Caco-2 (cell line): ENCODE measurements around the gene CDCP2. TPM values are rescaled to one million over a fixed set of nuclear protein-coding genes. Genes with fewer than 3 reads are reported as not detected.

ENCODE experiments used
- BruUV-seq: library from RNA; stranded (reverse); fragments of 400-500 nt; replicated peaks from 2 replicates; lab custom pipeline; 2021; lab: Mats Ljungman, UMichigan
- CTCF ChIA-PET: fragments of 300-600 bp; sonication (Branson Sonifier 250); formaldehyde crosslinking; loops from one replicate; lab custom pipeline; 2022; ENCODE audit warnings: antibody characterized with exemption; lab: Charles Lee
- POLR2A ChIA-PET: fragments of 300-600 bp; sonication (Branson Sonifier 250); formaldehyde crosslinking; loops from one replicate; lab custom pipeline; 2022; ENCODE audit warnings: antibody characterized with exemption; lab: Charles Lee
- DNase-seq, 2 experiments: peaks; one replicate each; pipeline versions ENCODE4 v3.0.0 to v3.0.0-alpha.2; 2020 to 2022
- H3K27me3 ChIP-seq: replicated peaks from 2 replicates; pipeline ENCODE4 v1.6.0; 2011; ENCODE audit warnings: low read length; ENCODE audit not compliant: control insufficient read depth, insufficient read depth
- H3K36me3 ChIP-seq: 2 replicates; pipeline ENCODE4 v1.5.1; 2011; ENCODE audit warnings: low read length; ENCODE audit not compliant: control insufficient read depth, insufficient read depth
- H3K4me1 ChIP-seq: fragments of 250-450 bp; sonication (Bioruptor Pico); 2 replicates; pipeline ENCODE4 v1.5.1; 2020; ENCODE audit warnings: mild to moderate bottlenecking
- H3K4me3 ChIP-seq: 2 replicates; pipeline ENCODE4 v1.5.1; 2011; ENCODE audit warnings: low read depth, mild to moderate bottlenecking, control low read depth, low read length
- H3K9me3 ChIP-seq: fragments of 250-450 bp; sonication (Bioruptor Pico); 2 replicates; pipeline ENCODE4 v1.5.1; 2020; ENCODE audit warnings: mild to moderate bottlenecking, moderate library complexity
- H3K27ac Mint-ChIP-seq: one replicate; pipeline ENCODE4 v1.8.0; 2022; ENCODE audit warnings: mixed read lengths; ENCODE audit not compliant: unreplicated experiment
- H3K27me3 Mint-ChIP-seq: one replicate; pipeline ENCODE4 v1.8.0; 2022; ENCODE audit warnings: mixed read lengths; ENCODE audit not compliant: insufficient read depth, unreplicated experiment
- H3K36me3 Mint-ChIP-seq: one replicate; pipeline ENCODE4 v1.8.0; 2022; ENCODE audit warnings: mild to moderate bottlenecking, mixed read lengths; ENCODE audit not compliant: insufficient read depth, unreplicated experiment
- H3K4me1 Mint-ChIP-seq: one replicate; pipeline ENCODE4 v1.8.0; 2022; ENCODE audit warnings: low read depth, mixed read lengths; ENCODE audit not compliant: unreplicated experiment
- H3K4me3 Mint-ChIP-seq: one replicate; pipeline ENCODE4 v1.8.0; 2022; ENCODE audit warnings: mild to moderate bottlenecking, moderate library complexity, mixed read lengths; ENCODE audit not compliant: unreplicated experiment
- H3K9me3 Mint-ChIP-seq: one replicate; pipeline ENCODE4 v1.8.0; 2022; ENCODE audit warnings: mixed read lengths; ENCODE audit not compliant: unreplicated experiment
- intact Hi-C: fragments of 100-400 bp; cut with micrococcal nuclease; formaldehyde crosslinking; loops from one replicate; pipeline ENCODE4 v1.10.0; 2022; ENCODE audit not compliant: unreplicated experiment
- total RNA-seq: library from RNA; stranded (reverse); gene quantifications from 2 replicates; pipeline ENCODE4 v1.2.3, GENCODE V29; 2022
- TF ChIP-seq, protein P1 (sequence below), 2 experiments: fragments of 200-600 bp in 1 of 2; IDR thresholded peaks; 1 replicate in 1 of 2; 2 replicates in 1 of 2; pipeline versions ENCODE4 v1.5.1 to v1.8.0; 2011 to 2022; ENCODE audit warnings: antibody characterized with exemption in 1 of 2, control low read depth in 1 of 2, inconsistent platforms in 1 of 2, low read depth in 1 of 2, low read length in 1 of 2, mild to moderate bottlenecking in 1 of 2, moderate library complexity in 1 of 2; ENCODE audit not compliant: insufficient read depth in 1 of 2, severe bottlenecking in 1 of 2, unreplicated experiment in 1 of 2

The CDCP2 gene
- total RNA-seq, 1 experiment from 2014 or later = not detected

DNA sequence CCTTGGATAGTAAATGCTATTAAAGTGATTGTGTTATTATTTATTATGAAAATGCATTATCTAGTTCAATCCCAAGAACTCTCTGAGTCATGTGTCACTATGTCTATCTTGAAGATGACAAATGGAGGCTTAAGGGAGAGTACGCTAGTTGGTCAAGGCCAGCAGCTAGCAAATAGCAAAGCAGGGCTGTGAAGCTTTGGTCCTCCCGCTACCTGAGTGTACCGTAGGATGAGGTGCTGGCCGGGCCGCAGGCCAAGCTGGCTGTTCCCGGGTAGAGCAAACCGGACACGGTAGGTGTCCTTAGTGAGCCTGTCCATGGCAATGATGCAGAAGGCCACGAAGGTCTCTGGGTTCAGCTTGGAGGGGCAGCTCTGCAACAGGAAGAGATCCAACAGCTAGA lies 37.7 kb upstream of the CDCP2 start:
- H3K4me1 ChIP-seq = no peaks in the 10 kb centered on the region
- Mint-ChIP-seq H3K27me3 (no peaks in the 10 kb centered on the region), H3K27ac (no peak overlapping the region), H3K36me3 (no peaks in the 10 kb centered on the region), H3K9me3 (no peaks in the 10 kb centered on the region), H3K4me1 (no peaks in the 10 kb centered on the region), H3K4me3 (no peak overlapping the region)
- H3K36me3 ChIP-seq = no peaks in the 10 kb centered on the region
- no peaks in the 10 kb centered on the region for H3K27me3 ChIP-seq
- no TSS peak for BruUV-seq
- CTCF ChIA-PET = no interaction called here
- no peak overlapping the region for H3K4me3 ChIP-seq
- intact Hi-C loops = no loop called here
- no peaks in the 10 kb centered on the region for H3K9me3 ChIP-seq
- no peak for DNase-seq
- POLR2A ChIA-PET = no interaction called here
- TF ChIP-seq, protein P1, sequence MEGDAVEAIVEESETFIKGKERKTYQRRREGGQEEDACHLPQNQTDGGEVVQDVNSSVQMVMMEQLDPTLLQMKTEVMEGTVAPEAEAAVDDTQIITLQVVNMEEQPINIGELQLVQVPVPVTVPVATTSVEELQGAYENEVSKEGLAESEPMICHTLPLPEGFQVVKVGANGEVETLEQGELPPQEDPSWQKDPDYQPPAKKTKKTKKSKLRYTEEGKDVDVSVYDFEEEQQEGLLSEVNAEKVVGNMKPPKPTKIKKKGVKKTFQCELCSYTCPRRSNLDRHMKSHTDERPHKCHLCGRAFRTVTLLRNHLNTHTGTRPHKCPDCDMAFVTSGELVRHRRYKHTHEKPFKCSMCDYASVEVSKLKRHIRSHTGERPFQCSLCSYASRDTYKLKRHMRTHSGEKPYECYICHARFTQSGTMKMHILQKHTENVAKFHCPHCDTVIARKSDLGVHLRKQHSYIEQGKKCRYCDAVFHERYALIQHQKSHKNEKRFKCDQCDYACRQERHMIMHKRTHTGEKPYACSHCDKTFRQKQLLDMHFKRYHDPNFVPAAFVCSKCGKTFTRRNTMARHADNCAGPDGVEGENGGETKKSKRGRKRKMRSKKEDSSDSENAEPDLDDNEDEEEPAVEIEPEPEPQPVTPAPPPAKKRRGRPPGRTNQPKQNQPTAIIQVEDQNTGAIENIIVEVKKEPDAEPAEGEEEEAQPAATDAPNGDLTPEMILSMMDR (IDR thresholded peaks at IDR 0.05; ENCODE audit: insufficient read depth in 1 of 2, low read depth in 1 of 2, low read length in 1 of 2, severe bottlenecking in 1 of 2, unreplicated experiment in 1 of 2) = no peak

DNA sequence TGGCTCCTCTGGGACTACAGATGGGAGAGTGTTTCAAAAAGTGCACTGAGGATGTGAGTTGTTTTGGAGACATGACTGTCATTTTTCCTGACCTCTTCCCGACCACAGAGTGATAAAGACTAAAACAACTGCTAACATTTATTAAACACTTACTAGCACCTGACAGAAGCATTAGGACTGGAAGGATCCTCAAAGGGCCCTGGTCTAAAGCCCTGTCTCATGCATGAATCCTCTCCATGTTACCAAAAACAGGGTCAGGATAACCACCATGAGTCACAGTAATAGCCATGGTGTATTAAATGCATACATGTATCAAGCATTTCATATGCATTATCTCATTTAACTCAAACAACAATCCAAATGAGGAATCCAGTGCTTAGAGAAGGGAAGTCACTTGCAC lies 35.5 kb upstream of the CDCP2 start:
- Mint-ChIP-seq H3K36me3 (no peaks in the 10 kb centered on the region), H3K27me3 (no peaks in the 10 kb centered on the region), H3K4me3 (no peak overlapping the region), H3K9me3 (no peaks in the 10 kb centered on the region), H3K4me1 (no peaks in the 10 kb centered on the region), H3K27ac (no peak overlapping the region)
- intact Hi-C loops = no loop called here
- Histone ChIP-seq H3K4me3 (no peak overlapping the region), H3K4me1 (no peaks in the 10 kb centered on the region), H3K27me3 (no peaks in the 10 kb centered on the region), H3K36me3 (no peaks in the 10 kb centered on the region), H3K9me3 (no peaks in the 10 kb centered on the region)
- TF ChIP-seq, protein P1 (IDR thresholded peaks at IDR 0.05; ENCODE audit: insufficient read depth in 1 of 2, low read depth in 1 of 2, low read length in 1 of 2, severe bottlenecking in 1 of 2, unreplicated experiment in 1 of 2) = no peak
- no TSS peak for BruUV-seq
- POLR2A ChIA-PET = no interaction called here
- CTCF ChIA-PET = no interaction called here
- DNase-seq = no peak

DNA sequence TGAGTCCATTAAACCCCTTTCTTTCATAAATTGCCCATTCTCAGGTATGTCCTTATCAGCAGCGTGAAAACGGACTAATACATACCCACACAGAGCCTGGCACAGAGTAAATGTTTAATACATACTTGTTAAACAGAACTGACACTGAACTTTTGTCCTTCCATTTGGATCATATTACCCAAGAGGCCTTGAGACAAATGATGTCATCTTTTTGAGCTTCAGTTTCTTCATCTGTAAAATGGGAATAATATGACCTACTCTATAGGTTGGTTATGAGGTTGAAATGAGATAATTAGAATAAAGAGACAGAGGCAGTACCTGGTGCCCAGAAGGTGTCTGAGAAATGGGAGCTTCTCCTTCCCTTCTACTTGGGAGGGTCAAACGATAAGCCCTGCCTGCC lies 33.3 kb upstream of the CDCP2 start:
- no TSS peak for BruUV-seq
- POLR2A ChIA-PET = no interaction called here

More for the DNA sequence above, 33.3 kb upstream of the CDCP2 start:
- Mint-ChIP-seq H3K27ac (no peak overlapping the region), H3K36me3 (no peaks in the 10 kb centered on the region), H3K4me1 (no peaks in the 10 kb centered on the region), H3K9me3 (no peaks in the 10 kb centered on the region), H3K4me3 (no peak overlapping the region), H3K27me3 (no peaks in the 10 kb centered on the region)
- intact Hi-C loops = no loop called here
- TF ChIP-seq, protein P1 (IDR thresholded peaks at IDR 0.05; ENCODE audit: insufficient read depth in 1 of 2, low read depth in 1 of 2, low read length in 1 of 2, severe bottlenecking in 1 of 2, unreplicated experiment in 1 of 2) = no peak
- CTCF ChIA-PET = no interaction called here
- Histone ChIP-seq H3K36me3 (no peaks in the 10 kb centered on the region), H3K4me3 (no peak overlapping the region), H3K4me1 (no peaks in the 10 kb centered on the region), H3K27me3 (no peaks in the 10 kb centered on the region), H3K9me3 (no peaks in the 10 kb centered on the region)
- no peak for DNase-seq
